GM21447 (cell line): Measurements from ENCODE around the gene SLIT3.

Experiments used
- ATAC-seq: cut with Tn5 transposase; IDR thresholded peaks from one replicate; pipeline ENCODE4 v1.9.1; 2021; ENCODE audit not compliant: unreplicated experiment

SLIT3 gene

DNA sequence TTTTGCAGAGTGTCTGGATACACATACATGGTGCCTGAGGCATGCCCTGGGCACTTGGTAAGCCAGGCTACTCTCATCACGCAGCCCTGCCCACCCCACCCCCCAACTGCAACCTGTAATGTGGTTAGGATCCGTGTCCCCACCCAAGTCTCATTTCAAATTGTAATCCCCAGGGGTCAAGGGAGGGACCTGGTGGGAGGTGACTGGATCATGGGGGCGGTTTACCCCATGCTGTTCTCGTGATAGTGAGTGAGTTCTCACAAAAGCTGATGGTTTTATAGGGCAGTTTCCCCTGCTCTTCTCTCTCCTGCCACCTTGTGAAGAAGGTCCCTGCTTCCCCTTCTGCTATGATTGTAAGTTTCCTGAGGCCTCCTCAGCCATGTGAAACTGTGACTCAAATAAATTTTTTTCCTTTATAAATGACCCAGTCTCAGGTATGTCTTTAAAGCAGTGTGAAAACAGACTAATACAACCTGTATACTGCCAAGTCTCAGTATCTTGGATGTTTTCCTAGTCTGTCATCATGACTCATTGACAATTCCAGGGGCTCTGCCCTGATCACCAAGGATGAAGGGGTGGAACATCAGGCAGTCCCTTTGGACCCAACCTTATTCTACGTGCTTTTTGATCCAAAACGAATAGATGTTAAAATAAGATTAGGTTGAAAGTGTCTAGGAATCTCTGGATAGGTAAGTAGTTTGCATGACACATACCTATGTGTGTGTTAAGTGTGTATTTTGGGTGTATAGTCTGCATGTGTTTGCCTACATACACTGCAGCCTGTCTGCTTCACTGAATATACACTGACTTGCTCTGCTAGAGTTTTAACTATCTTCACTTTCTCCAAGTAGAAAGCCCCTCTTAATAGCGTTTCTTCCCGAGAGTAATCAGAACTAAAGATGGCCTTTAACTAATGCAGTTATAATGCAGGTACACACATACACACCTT lies 293.8 kb downstream of the SLIT3 start:
- no peak for ATAC-seq

DNA sequence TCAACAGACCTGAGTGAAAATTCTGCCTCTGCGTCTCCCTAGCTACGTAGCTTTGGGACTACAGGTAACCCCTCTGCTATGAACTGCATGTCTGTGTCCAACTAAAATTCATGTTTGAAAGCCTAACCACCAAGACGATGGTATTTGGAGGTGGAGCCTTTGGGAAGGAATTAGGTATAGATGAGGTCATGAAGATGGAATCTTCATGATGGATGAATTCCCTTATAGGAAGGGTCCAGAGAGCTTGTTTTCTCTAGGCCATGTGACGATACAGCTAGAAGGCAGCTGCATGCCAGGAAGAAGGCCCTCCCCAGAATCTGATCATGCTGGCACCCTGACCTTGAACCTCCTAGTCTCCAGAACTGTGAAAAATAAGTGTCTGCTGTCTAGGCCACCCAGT lies 296.4 kb downstream of the SLIT3 start:
- ATAC-seq = no peak

DNA sequence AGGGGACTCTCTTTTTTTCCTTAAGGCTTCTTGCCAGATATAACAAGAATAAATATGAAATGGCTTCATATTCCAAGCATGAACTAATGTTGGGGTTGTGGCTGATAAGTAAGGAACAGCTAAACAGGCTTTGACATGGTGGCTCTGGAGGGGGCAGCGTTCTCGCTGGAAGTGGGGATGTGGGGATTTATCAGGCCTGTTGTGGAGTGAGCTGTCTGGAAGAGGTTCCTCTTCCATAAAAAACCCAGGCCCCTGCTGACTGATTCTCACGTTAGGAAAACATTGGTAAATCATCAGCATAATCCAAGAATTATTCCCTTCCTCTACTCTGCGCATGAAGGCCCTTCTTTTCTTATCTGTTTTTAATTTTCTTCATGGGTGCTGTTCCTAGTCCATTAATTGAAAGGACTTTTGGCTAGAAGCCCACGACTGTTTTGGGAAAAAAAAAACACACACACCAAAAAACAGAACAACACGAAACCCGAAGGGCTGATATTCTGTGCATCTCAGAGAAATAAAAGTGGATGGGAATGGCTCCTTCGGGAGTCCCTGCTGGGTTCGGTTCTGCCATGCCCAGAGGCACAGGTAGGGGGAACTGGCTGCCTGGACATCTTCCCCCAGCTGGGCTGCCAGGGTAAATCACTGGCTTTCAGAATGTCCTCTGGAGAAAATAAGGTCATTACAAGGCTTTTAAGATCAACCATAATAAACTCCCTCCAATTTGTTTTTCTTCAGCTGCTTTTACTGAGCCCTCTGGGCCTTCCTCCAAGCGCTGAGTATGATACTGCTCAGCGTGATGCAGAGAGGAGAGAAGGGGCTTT lies 297.0 kb downstream of the SLIT3 start:
- no peak for ATAC-seq

DNA sequence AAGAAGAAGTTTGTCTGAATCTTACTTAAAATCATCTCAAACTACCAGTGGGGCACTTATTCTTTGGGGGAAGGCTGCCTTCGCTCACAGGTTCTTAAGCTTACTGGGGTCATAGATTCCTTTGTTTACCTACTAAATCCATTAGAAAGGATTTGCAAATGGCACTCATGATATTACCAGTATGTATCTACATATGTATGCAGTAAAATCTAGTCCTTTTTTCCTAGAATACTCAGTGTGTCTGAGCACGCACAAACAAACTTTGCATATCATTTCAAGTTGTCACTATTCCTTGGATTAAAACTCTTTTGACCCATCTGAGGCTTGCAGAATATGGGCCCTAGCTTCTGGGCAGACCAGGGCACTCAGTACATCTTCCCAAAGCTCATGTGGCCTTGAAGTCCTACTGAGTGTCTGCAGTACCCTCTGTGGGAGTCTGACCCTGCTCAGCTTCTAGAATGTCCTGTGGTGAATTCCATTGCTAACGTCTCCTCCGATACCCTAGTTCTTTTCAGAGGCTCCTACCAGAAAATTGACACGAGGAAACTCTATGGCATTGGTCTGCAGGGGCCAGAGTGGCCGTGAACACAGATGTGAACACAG lies 297.9 kb downstream of the SLIT3 start:
- no peak for ATAC-seq

GRCh38 chr5:169001394-169001793 lies 299.5 kb downstream of the SLIT3 start:
- ATAC-seq = no peak

DNA sequence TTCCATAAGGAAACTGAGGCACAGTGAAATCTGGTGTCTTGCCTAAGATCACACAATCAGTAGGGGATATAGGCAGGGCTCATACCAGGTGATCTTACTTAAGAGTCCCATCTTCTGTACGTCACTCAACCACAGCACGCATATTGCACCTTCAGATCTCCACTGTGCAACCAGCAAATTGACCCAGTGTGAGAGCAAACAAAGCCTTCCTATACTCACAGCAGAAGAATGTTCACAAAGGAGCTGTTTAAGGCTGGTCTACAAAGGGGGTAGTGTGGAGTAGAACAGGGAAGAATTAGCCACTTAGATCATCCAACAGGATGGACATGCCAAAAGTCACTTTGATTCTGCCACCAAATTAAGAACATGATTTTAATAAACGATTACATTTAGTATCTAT lies 305.9 kb downstream of the SLIT3 start:
- no peak for ATAC-seq

DNA sequence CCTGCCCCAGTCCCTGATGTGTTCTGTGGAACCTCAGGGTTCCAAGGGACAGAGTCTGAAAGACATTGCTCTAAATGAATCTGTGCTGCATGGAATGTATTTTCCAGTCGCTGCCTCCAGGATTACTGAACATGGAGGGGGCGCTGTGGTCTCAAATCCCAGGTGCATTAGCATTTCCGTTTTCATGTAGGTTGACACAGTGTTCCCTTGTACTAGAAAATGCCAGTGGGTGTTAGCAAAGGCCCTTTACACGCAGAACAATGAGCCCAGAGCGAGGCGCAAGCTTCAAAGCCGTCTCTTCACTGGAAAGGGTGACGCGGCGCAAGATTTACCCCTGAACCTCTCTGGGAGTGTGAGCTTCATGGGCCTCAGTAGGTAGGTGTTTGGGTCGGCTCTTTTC lies 308.3 kb downstream of the SLIT3 start:
- ATAC-seq = no peak

DNA sequence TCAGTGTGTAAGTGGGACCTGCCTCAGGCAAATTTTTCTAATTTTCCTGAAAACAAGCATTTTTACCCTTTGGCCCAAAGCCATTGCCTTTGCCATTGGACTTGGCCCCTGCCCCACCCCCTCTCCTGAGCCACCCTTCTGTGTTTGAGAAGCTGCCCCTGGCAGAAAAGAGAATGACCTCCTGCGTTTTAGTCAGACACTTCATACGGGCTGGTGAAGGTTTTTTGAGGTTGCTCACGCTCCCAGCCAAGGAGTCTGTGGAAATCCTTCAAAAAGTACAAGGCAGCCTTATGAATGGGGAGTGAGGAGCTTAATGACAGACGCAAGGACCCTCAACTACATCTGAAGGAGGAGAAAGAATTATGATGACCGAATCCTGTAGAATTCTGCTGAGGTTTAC lies 308.9 kb downstream of the SLIT3 start:
- no peak for ATAC-seq

- ATAC-seq = no peak
Measured at GRCh38 chr5:168991311-168991710, 309.6 kb downstream of the SLIT3 start.

DNA sequence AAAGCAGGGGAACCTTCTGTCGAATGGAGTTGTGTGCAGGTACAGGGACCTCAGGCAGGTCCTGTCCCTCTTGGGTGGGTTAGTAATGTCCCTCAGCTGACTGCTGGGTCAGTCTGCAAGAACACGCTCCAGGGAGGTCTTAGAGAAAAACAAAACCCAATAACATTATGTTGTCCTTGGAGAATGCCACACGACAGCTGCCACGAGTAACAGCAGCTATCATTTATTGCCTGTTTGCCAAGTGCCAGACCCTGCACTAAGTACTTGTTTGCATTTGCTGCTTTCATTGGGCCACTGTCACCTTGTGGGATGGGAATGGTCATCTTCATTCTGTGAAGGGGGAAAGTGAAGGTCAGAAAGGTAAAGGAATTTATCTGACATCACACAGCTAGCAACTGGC lies 310.3 kb downstream of the SLIT3 start:
- ATAC-seq = no peak

DNA sequence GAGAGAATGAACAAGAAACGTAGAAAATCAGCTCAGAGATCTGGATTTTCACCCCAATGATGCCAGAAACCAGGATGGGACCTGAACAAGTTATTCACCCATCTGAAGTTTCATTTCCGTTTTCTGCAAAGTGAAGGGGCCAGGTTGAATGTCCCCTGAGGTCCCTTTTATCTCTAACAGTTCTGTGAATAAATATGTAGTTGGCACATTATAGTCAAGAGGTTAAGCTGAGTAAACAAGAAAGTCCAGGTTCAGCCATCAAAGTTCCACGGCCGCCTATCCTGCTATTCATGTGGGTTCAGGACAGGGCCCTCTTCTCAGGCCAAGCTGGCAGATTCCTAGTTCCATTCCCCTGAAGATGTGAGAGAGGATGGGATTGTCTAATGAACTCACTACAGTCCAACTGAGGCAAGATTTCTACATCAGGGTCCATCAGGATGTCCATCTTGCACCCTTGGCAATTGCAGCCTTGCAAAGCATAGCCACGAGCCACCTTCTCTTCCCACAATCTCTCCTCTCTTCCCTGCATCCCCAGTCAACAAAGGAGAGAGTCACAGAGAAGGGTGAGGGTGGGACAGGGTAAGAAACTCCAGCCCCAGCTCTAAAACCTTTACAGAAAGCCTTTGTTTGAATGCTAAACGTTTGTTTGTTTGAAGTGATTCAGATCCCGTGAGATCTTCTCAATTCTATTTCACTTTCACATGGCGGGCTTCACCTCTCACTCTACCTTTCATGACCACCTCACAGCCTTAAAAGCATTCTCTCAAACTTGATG lies 311.0 kb downstream of the SLIT3 start:
- ATAC-seq = no peak

- ATAC-seq = no peak
Measured at GRCh38 chr5:168988699-168989098, 312.2 kb downstream of the SLIT3 start.

- ATAC-seq = peak; percentile 67
Measured at GRCh38 chr5:168987543-168988300, 313.2 kb downstream of the SLIT3 start.

GRCh38 chr5:168985454-168985853 lies 315.5 kb downstream of the SLIT3 start:
- ATAC-seq = no peak

DNA sequence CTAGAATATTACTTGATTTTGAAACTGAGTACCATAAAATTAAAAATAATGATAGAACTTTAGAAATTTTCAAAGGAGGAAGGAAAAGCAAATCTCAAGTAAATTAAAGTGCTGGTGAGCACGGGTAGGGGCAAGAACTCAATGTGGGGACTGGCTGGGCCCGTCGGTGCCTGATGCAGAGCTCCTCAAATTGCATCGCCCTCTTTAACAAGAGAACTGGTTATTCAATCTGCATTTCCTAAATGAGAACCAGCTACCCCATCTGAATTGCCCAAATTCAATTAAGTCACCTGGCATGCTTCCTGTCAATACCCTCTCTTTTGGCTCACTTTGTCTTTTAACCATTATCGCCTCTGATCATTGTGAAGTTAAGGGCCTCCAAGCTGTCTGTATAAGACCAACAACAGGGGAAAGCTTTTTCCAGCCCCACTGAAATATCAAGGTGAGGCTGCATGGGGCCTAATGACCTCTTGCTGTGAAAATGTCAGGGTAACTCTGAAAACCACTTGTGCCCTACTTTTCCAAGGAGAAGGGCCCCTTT lies 316.7 kb downstream of the SLIT3 start:
- ATAC-seq = no peak

- no peak for ATAC-seq
Measured at GRCh38 chr5:168979135-168979534, 321.8 kb downstream of the SLIT3 start.

GRCh38 chr5:168978500-168978899 lies 322.4 kb downstream of the SLIT3 start:
- ATAC-seq = no peak

DNA sequence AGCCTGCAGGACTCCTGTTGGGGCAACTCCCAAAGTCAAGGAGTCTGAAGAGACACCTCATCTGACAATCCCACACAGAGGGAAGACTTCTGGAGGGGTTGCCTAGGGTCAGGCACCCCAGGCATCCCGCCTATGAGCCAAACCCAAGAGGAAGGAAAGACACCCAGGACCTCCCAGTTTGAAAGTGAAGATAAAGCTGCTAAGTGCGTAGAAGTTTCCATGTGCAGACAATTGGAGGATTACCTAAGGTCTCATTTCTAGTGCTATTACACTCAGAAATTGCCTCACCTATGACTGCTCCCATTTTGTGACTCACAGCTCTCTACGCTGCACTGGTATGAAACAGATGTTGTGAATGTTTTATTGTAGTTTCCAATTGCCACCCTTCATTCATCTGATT lies 322.9 kb downstream of the SLIT3 start:
- no peak for ATAC-seq

GRCh38 chr5:168976311-168976970 lies 324.5 kb downstream of the SLIT3 start:
- ATAC-seq = no peak
